Prostate gland (tissue), 2 donors: ENCODE results near the gene SYCE1. TPM values are rescaled to one million over a fixed set of nuclear protein-coding genes. Genes with fewer than 3 reads are reported as not detected.
"Not testable (repeated sequence)": the region's sequence is repeated elsewhere in the genome, so short reads cannot be mapped to it uniquely, and the experiment has no call there.

Experiments used
- DNase-seq: peaks from one replicate; pipeline ENCODE4 v3.0.0-alpha.2; 2019; ENCODE audit warnings: low spot score
- H3K27ac ChIP-seq, 2 donors: fragments of 200-600 bp; sonication (generic); 2 replicates each; pipeline ENCODE4 v1.5.1; 2017 to 2019
- H3K27me3 ChIP-seq: fragments of 200-600 bp; sonication (generic); replicated peaks from 2 replicates; pipeline ENCODE4 v1.5.1; 2019; ENCODE audit not compliant: insufficient read depth
- H3K36me3 ChIP-seq, 2 donors: fragments of 200-600 bp; sonication (generic); 1 replicate in 1 of 2; 2 replicates in 1 of 2; pipeline versions ENCODE4 v1.5.1 to v1.8.1; 2017 to 2019
- H3K4me1 ChIP-seq: fragments of 200-600 bp; sonication (generic); replicated peaks from 2 replicates; pipeline ENCODE4 v1.5.1; 2019
- H3K4me3 ChIP-seq, 2 donors: fragments of 200-600 bp; sonication (generic); 2 replicates each; pipeline ENCODE4 v1.5.1; 2017 to 2019
- H3K9me3 ChIP-seq: fragments of 200-600 bp; sonication (generic); 2 replicates; pipeline ENCODE4 v1.5.1; 2017
- POLR2A ChIP-seq: fragments of 450-650 bp; IDR thresholded peaks from one replicate; pipeline ENCODE4 v1.6.1; 2016; ENCODE audit warnings: antibody characterized with exemption, mild to moderate bottlenecking
- POLR2AphosphoS5 ChIP-seq: sonication (generic); formaldehyde crosslinking; IDR thresholded peaks from one replicate; pipeline ENCODE4 v1.6.1; 2017; ENCODE audit warnings: antibody characterized with exemption
- WGBS: methylation state at CpG from one replicate; pipeline ENCODE4 v1.1.5; 2018; 5-methylcytosine and 5-hydroxymethylcytosine counted together
- intact Hi-C: fragments of 100-400 bp; cut with DNase I; formaldehyde crosslinking; loops from one replicate; pipeline ENCODE4 v1.14.2; 2022
- total RNA-seq, 2 donors: library from RNA; depleted of rRNA; stranded (reverse); fragments of >200 nt; gene quantifications; one replicate each; pipeline ENCODE4 v1.1.0, GENCODE V29; 2016
- TF ChIP-seq, protein P1 (sequence below), 4 experiments: fragments of 200-600 bp in 2 of 4; fragments of 450-650 bp in 2 of 4; sonication (generic) in 2 of 4; IDR thresholded peaks; 1 replicate in 3 of 4; 2 replicates in 1 of 4; pipeline ENCODE4 v1.5.1; 2016 to 2019; ENCODE audit warnings: antibody characterized with exemption in 4 of 4, mild to moderate bottlenecking in 2 of 4, moderate library complexity in 2 of 4

SYCE1 gene
- total RNA-seq, 2 donors from 2014 or later, result 1.7 to 12.3 TPM

GRCh38 chr10:133555521-133555920 is 9.9 kb downstream of the SYCE1 start:
- Histone ChIP-seq H3K4me3 (no peak overlapping the region), H3K27me3 (no peaks in the 10 kb centered on the region), H3K27ac (no peak overlapping the region), H3K36me3 (no peaks in the 10 kb centered on the region), H3K4me1 (no peaks in the 10 kb centered on the region), H3K9me3 (no peaks in the 10 kb centered on the region)
- TF ChIP-seq, protein P1, sequence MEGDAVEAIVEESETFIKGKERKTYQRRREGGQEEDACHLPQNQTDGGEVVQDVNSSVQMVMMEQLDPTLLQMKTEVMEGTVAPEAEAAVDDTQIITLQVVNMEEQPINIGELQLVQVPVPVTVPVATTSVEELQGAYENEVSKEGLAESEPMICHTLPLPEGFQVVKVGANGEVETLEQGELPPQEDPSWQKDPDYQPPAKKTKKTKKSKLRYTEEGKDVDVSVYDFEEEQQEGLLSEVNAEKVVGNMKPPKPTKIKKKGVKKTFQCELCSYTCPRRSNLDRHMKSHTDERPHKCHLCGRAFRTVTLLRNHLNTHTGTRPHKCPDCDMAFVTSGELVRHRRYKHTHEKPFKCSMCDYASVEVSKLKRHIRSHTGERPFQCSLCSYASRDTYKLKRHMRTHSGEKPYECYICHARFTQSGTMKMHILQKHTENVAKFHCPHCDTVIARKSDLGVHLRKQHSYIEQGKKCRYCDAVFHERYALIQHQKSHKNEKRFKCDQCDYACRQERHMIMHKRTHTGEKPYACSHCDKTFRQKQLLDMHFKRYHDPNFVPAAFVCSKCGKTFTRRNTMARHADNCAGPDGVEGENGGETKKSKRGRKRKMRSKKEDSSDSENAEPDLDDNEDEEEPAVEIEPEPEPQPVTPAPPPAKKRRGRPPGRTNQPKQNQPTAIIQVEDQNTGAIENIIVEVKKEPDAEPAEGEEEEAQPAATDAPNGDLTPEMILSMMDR (IDR thresholded peaks at IDR 0.05), result no peak
- no peak for TF ChIP-seq POLR2AphosphoS5
- TF ChIP-seq POLR2A, result no peak
- 85% methylated on average over 8 of the region's 8 CpGs for WGBS
- intact Hi-C loops, result no loop called here
- no peak for DNase-seq

DNA sequence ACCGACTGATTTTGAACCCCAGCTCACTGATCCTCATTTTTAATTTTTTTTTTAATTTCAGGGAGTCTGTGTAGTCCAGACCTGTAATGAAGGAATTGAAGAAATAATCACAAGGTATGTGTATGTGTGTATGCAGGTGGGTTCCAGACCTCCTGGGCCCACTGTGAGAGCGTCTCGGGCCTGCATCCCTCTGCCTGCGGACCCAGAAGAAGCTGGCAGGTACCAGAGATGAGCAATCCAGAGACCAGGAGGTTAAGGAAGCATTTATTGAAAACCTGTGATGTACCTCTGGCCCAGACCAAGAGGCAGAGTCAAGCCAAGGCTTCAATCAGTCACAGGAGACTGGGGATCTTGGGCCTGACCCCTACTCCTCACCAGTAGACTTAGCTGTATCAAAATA is 10.8 kb downstream of the SYCE1 start:
- Histone ChIP-seq H3K27ac (no peak overlapping the region), H3K4me1 (no peaks in the 10 kb centered on the region), H3K9me3 (no peaks in the 10 kb centered on the region), H3K36me3 (no peaks in the 10 kb centered on the region), H3K27me3 (no peaks in the 10 kb centered on the region), H3K4me3 (no peak overlapping the region)
- WGBS, result 87% methylated on average over 4 of the region's 4 CpGs
- intact Hi-C loops, result no loop called here
- TF ChIP-seq, protein P1 (IDR thresholded peaks at IDR 0.05), result no peak
- TF ChIP-seq POLR2AphosphoS5 (no peak), POLR2A (no peak)
- no peak for DNase-seq

DNA sequence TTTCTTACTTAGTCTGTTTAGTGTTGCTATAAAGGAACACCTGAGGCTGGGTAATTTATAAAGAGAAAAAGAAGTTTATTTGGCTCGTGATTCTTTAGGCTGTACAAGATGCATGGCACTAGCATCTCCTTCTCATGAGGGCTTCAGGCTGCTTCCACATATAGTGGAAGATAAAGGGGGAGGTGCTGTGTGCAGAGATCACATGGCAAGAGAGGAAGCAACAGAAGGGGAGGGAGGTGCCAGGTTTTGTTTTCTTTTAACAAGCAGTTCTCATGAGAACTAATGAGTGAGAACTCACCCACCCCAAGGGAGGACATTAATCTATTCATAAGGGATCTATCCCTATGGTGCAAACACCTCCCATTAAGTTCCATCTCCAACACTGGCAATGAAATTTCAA is 20.9 kb downstream of the SYCE1 start:
- Histone ChIP-seq H3K9me3 (no peaks in the 10 kb centered on the region), H3K4me1 (no peaks in the 10 kb centered on the region), H3K4me3 (no peak overlapping the region), H3K27ac (no peak overlapping the region), H3K27me3 (no peaks in the 10 kb centered on the region), H3K36me3 (no peaks in the 10 kb centered on the region)
- intact Hi-C loops, result no loop called here
- 79% methylated on average over 1 of the region's 1 CpG for WGBS
- TF ChIP-seq, protein P1 (IDR thresholded peaks at IDR 0.05), result no peak
- no peak for TF ChIP-seq POLR2A
- TF ChIP-seq POLR2AphosphoS5, result no peak
- DNase-seq, result no peak

GRCh38 chr10:133541441-133541975 is 23.9 kb downstream of the SYCE1 start:
- H3K27ac ChIP-seq, H3K36me3 ChIP-seq, H3K4me3 ChIP-seq, H3K4me1 ChIP-seq, intact Hi-C loops, H3K9me3 ChIP-seq, DNase-seq, H3K27me3 ChIP-seq: not testable (repeated sequence)
- WGBS, result 63% methylated on average over 6 of the region's 6 CpGs

GRCh38 chr10:133537546-133538545 is 27.5 kb downstream of the SYCE1 start:
- TF ChIP-seq POLR2A, result no peak
- TF ChIP-seq POLR2AphosphoS5, result no peak
- TF ChIP-seq, protein P1 (IDR thresholded peaks at IDR 0.05), result no peak
- intact Hi-C loops, result no loop called here
- no peak for DNase-seq
- WGBS, result 58% methylated on average over 4 of the region's 4 CpGs
- no peak overlapping the region for H3K4me3 ChIP-seq
- no peaks in the 10 kb centered on the region for H3K4me1 ChIP-seq
- H3K27me3 ChIP-seq, result no peaks in the 10 kb centered on the region
- H3K27ac ChIP-seq, result no peak overlapping the region
- no peaks in the 10 kb centered on the region for H3K36me3 ChIP-seq
- H3K9me3 ChIP-seq, result no peaks in the 10 kb centered on the region
